HG03378 (cell line): ENCODE data around the gene TMEM201.
"Not testable (repeated sequence)": the region's sequence is repeated elsewhere in the genome, so short reads cannot be mapped to it uniquely, and the experiment has no call there.

Experiments
- ATAC-seq: cut with Tn5 transposase; IDR thresholded peaks from one replicate; pipeline ENCODE4 v1.9.1; 2021; ENCODE audit warnings: mild to moderate bottlenecking, moderate library complexity; ENCODE audit not compliant: unreplicated experiment

The TMEM201 gene

DNA sequence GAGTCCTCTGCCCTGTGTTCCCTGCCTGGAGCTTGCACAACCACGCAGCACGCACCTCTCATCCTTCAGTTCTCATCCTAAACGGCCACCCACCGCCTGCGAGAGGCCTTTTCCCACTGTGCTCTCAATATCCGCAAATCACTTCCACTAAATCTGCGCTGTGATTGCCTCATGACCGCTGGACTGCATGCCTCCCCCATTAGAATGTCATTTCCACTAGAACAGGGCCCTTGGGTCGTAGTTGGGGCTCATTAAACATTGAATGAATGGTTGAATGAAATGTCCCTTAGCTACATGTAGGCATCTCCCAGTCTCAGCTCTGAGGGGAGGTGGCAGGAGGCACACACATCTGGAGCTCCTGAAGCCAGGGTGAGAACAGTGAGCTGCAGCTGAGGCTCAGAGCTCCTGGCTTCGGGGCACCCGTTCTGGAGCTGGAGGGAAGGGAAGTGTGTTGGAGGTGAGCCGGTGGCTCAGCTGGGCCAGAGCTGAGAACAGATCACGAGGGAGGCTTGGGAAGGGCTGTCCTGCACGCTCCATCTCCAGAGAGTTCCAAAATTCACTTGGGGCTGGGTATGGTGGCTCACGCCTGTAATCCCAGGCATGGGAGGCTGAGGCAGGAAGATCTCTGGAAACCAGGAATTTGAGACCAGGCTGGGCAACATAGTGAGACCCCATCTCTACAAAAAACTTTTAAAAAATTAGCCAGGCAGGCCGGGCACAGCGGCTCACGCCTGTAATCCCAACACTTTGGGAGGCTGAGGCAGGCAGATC lies 30.4 kb downstream of the TMEM201 start:
- no peak for ATAC-seq

GRCh38 chr1:9621032-9621431 lies 32.3 kb downstream of the TMEM201 start:
- ATAC-seq = no peak

DNA sequence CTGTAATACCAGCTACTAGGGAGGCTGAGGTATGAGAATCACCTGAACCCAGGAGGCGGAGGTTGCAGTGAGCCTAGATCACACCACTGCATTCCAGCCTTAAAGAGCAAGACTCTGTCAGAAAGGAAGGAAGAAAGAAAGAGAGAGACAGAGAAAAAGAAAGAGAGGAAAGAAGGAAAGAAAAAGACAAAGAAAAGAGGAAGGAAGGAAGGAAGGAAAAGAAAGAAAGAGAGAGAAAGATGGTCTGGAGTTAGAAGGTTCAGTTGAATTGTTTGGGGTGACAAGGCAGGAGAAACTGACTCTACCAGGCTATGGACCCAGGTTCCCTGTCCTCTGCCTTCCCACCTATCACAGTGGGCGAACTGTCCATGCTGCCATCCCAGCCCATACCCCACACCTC lies 35.4 kb downstream of the TMEM201 start:
- no peak for ATAC-seq

GRCh38 chr1:9625030-9625429 lies 36.3 kb downstream of the TMEM201 start:
- not testable (repeated sequence) for ATAC-seq

- ATAC-seq = peak; percentile 47
Observed at GRCh38 chr1:9626201-9626608, 37.5 kb downstream of the TMEM201 start.

- ATAC-seq = no peak
Observed at GRCh38 chr1:9628541-9629444, 40.1 kb downstream of the TMEM201 start.

- ATAC-seq = no peak
Observed at GRCh38 chr1:9629445-9630201, 40.9 kb downstream of the TMEM201 start.

DNA sequence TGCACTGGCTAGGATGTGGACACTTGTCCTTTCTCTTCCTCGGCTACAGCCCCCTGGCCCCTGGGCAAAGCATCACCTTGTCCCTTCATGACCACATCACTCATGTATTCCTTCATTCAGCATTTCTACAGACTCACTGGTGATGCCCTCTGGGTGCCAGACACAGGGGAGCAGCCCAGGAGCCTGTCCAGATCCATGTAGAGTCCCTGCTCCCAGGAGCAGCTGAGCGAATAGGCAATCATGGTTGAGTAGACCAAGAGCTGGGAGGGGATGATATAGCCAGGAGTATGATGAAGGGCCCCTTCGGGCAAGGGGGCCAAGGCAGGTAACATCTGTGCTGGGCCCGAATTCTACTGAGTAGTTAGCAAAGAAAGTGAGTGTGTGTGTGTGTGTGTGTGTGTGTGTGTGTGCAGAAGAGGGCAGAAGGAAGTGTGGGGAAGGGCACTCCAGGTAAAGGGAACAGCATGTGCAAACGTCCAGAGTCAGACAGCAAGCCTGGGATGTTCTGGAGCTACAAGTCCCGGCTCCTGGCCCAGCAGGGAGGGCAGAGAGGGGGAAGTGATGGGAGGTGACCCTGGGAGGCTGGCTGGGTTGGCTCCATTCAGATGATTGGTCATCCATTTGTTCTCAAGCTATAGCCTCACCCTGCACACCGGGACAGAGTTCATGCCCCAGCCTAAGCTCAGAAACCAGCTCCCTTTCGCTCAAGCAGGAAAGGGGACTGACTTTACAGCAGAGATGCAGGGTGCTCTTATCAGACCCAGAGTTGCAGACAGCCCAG lies 41.8 kb downstream of the TMEM201 start:
- ATAC-seq = no peak

- no peak for ATAC-seq
Observed at GRCh38 chr1:9631613-9632012, 42.9 kb downstream of the TMEM201 start.

DNA sequence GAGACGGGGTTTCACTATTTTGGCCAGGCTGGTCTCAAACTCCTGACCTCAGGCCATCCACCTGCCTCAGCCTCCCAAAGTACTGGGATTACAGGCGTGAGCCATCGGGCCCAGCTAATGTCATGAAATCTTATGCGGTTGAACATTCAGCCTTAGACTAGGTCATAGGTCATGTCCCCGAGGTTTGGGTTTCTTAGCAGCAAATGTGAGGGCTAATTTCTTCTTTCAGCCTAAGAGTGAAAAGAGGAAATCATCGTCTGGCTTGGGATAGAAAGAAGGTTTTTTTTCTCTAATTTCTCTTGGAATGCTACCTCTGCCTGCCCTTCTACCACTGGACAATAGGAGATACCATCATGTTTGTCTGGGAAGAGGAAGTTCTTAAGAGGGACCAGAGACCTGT lies 44.8 kb downstream of the TMEM201 start:
- ATAC-seq = no peak

GRCh38 chr1:9634582-9634981 lies 45.9 kb downstream of the TMEM201 start:
- ATAC-seq = no peak

DNA sequence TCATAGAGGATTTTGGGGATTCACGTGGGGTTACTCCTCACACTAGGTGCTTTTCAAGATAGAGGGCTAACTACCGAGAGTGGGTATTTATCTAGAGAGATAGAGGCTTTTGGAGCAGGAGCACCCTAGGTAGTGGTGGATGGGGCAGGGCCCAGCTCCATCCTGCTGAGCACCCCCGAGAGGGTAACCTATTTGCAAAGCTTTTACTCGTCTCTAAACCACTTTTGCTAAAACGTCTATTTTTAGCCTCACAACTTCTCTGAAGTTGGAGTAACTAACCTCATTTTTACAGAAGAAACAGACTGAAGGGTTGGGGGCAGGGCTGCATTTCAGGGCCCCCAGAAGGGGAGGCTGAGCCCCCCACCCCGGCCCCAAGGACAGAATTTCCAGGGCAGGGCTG lies 50.5 kb downstream of the TMEM201 start:
- ATAC-seq = no peak

DNA sequence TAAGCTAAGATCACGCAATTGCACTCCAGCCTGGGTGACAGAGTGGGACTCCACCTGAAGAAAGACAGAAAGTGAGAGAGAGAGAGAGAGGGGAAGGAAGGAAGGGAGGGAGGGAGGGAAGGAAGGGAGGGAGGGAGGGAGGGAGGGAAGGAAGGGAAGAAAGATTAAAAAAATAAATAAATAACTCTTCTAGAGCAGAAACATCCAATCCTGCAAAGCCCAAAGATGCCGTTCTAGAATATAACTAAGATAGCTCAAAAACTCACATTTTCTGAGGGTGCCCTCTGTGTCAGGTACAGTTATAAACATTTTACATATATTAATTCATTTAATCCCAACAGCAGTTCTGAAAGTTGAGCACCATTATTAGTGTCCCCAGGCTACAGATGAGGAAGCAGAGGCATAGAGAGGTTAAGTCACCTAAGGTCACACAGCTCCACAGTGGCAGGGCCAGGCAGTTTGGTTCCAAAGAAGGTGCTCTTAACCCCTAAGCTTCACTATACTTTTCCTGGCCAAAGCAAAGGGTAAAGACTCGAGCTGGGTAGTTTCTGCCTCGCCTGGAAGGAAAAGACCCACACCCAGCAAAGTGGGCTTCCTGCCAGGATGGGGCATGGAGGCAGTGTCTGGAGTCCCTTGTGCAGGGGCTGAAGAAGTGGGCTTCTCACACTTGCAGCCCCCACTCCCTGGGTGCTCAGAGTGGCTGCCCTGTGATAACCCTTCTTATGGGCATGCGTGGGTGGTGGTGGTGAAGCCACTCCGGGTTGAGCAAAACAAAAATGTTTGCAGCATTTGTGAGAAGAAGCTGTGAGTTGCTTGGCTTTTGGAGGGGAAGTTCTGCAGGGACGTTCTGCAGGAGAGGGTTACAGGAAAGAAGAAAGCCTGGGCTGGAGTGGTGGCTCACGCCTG lies 54.9 kb downstream of the TMEM201 start:
- ATAC-seq = no peak

GRCh38 chr1:9646037-9646436 lies 57.3 kb downstream of the TMEM201 start:
- no peak for ATAC-seq

DNA sequence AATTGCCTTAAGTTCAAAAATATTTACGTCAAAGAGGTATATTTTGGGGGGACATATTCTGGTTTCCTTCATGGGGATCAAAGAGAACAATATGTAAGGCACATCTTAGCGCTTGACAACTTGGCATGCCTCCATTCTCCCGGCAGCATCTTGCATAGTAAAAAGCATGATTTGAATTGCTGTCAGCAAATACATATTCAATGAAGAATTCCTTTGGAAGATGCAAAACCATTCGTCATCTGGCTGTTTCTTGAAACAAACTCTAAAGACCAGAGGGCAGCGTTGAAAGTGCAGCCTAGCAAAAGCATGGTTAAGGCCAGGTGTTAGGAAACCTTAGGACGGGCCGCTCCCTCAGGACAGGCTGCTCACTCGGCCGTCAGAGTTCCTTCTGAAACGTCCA lies 59.5 kb downstream of the TMEM201 start:
- no peak for ATAC-seq

- ATAC-seq = no peak
Observed at GRCh38 chr1:9649769-9650168, 61.1 kb downstream of the TMEM201 start.

GRCh38 chr1:9651220-9651564 lies 62.5 kb downstream of the TMEM201 start:
- no peak for ATAC-seq

GRCh38 chr1:9651565-9652378 lies 63.1 kb downstream of the TMEM201 start, which contains the start of gene PIK3CD:
Gene PIK3CD, plus strand, starts transcription at chr1:9651731. Its CDS starts 58,725 bp downstream, at chr1:9710456.
- ATAC-seq = no peak
